OCI-LY3 (cell line): Measurements from ENCODE around the gene NEUROD6.

Experiments used
- EZH2phosphoT487 ChIP-seq: fragments of 200-600 bp; shearing (Covaris generic); IDR thresholded peaks from 2 replicates; pipeline ENCODE4 v1.6.1; 2018; ENCODE audit warnings: antibody characterized with exemption, mixed run types, low read depth
- TF ChIP-seq, protein P1 (sequence below): fragments of 200-600, 300-600 bp; sonication (generic); IDR thresholded peaks from 2 replicates; pipeline ENCODE4 v1.5.1; 2014; ENCODE audit warnings: antibody characterized with exemption, low read length, low read depth

DNA sequence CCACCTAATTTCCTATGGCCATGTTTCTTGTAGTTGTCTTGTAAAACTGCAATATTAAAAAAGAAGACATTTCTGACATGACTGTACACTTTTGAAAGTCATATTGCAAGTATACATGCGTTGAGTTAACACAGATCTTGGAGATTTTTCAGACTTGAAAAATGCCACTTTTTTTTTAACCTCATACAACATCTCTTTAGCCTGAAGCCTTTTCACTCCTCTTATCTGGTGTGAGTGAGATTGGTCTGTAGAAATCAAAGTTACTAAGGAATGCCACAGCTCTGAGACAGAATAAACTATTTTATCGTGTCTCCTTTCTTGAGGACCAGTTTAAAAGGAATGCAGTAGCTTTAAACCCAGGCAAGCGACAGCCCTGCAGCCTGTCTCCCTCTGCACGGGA, 43.9 kb upstream of the NEUROD6 start:
- TF ChIP-seq, protein P1, sequence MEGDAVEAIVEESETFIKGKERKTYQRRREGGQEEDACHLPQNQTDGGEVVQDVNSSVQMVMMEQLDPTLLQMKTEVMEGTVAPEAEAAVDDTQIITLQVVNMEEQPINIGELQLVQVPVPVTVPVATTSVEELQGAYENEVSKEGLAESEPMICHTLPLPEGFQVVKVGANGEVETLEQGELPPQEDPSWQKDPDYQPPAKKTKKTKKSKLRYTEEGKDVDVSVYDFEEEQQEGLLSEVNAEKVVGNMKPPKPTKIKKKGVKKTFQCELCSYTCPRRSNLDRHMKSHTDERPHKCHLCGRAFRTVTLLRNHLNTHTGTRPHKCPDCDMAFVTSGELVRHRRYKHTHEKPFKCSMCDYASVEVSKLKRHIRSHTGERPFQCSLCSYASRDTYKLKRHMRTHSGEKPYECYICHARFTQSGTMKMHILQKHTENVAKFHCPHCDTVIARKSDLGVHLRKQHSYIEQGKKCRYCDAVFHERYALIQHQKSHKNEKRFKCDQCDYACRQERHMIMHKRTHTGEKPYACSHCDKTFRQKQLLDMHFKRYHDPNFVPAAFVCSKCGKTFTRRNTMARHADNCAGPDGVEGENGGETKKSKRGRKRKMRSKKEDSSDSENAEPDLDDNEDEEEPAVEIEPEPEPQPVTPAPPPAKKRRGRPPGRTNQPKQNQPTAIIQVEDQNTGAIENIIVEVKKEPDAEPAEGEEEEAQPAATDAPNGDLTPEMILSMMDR: no peak
- no peak for TF ChIP-seq EZH2phosphoT487
